Neural cell (in vitro differentiated cells): ENCODE measurements around the gene ARL2BP.

ENCODE experiments used
- CTCF ChIP-seq: fragments of 450-650 bp; IDR thresholded peaks from 2 replicates; pipeline ENCODE4 v1.5.1; 2014; ENCODE audit warnings: antibody characterized with exemption, mild to moderate bottlenecking, moderate library complexity; ENCODE audit not compliant: poor library complexity, severe bottlenecking
- EP300 ChIP-seq: fragments of 450-650 bp; conservative IDR thresholded peaks from 2 replicates; pipeline ENCODE4 v1.6.1; 2014; ENCODE audit warnings: antibody characterized with exemption, mild to moderate bottlenecking, moderate library complexity; ENCODE audit not compliant: poor library complexity, severe bottlenecking
- EZH2 ChIP-seq: fragments of 200-600, 300-800 bp; shearing (Covaris generic), sonication (generic); IDR thresholded peaks from 2 replicates; pipeline ENCODE4 v1.6.1; 2014; ENCODE audit warnings: antibody characterized with exemption, low read length, borderline replicate concordance, mild to moderate bottlenecking; ENCODE audit not compliant: insufficient read depth, poor library complexity, severe bottlenecking
- MXI1 ChIP-seq: fragments of 450-650 bp; conservative IDR thresholded peaks from 2 replicates; pipeline ENCODE4 v1.6.1; 2014; ENCODE audit warnings: antibody characterized with exemption, mild to moderate bottlenecking; ENCODE audit not compliant: poor library complexity, severe bottlenecking
- POLR2AphosphoS5 ChIP-seq: IDR thresholded peaks from 2 replicates; pipeline ENCODE4 v1.6.1; 2012
- RAD21 ChIP-seq: fragments of 450-650 bp; conservative IDR thresholded peaks from 2 replicates; pipeline ENCODE4 v1.6.1; 2014; ENCODE audit warnings: antibody characterized with exemption, mild to moderate bottlenecking, moderate library complexity
- REST ChIP-seq: IDR thresholded peaks from 2 replicates; pipeline ENCODE4 v1.6.1; 2012; ENCODE audit warnings: borderline replicate concordance
- SMC3 ChIP-seq: fragments of 450-650 bp; conservative IDR thresholded peaks from 2 replicates; pipeline ENCODE4 v1.6.1; 2014; ENCODE audit warnings: antibody characterized with exemption, mild to moderate bottlenecking, moderate library complexity; ENCODE audit not compliant: poor library complexity
- TAF1 ChIP-seq: IDR thresholded peaks from 2 replicates; pipeline ENCODE4 v1.6.1; 2012; ENCODE audit warnings: low read depth

- TF ChIP-seq EP300 (no peak), CTCF (no peak), TAF1 (no peak), SMC3 (no peak), EZH2 (no peak), POLR2AphosphoS5 (no peak), REST (no peak), MXI1 (no peak), RAD21 (no peak)
Measured at GRCh38 chr16:57225978-57226377, 19.1 kb upstream of the ARL2BP start.
